H9 (cell line): ENCODE measurements around the gene LINC01488. TPM values are rescaled to one million over a fixed set of nuclear protein-coding genes. Genes with fewer than 3 reads are reported as not detected.

Source experiments
- DNase-seq: peaks from one replicate; pipeline ENCODE4 v3.0.0-alpha.2; 2017
- H2AFZ ChIP-seq: one replicate; pipeline ENCODE4 v1.6.1; 2013; ENCODE audit warnings: mild to moderate bottlenecking, low read length, control low read depth, moderate library complexity
- H2AK5ac ChIP-seq: 2 replicates; pipeline ENCODE4 v1.6.1; 2013; ENCODE audit warnings: low read length, control low read depth, mixed read lengths; ENCODE audit not compliant: insufficient read length
- H2BK120ac ChIP-seq: one replicate; pipeline ENCODE4 v1.6.1; 2013; ENCODE audit warnings: low read depth, mild to moderate bottlenecking, low read length, control low read depth, inconsistent platforms; ENCODE audit not compliant: poor library complexity, severe bottlenecking
- H2BK12ac ChIP-seq: 2 replicates; pipeline ENCODE4 v1.6.1; 2013; ENCODE audit warnings: low read length, control low read depth, mixed read lengths, low read depth; ENCODE audit not compliant: insufficient read length
- H2BK15ac ChIP-seq: 2 replicates; pipeline ENCODE4 v1.6.1; 2013; ENCODE audit warnings: low read depth, low read length, control low read depth
- H2BK20ac ChIP-seq: one replicate; pipeline ENCODE4 v1.6.1; 2013; ENCODE audit warnings: low read depth, mild to moderate bottlenecking, low read length, control low read depth, inconsistent platforms; ENCODE audit not compliant: poor library complexity, severe bottlenecking
- H2BK5ac ChIP-seq: 2 replicates; pipeline ENCODE4 v1.6.1; 2013; ENCODE audit warnings: low read length, control low read depth, mixed read lengths; ENCODE audit not compliant: insufficient read length
- H3K14ac ChIP-seq: 2 replicates; pipeline ENCODE4 v1.6.1; 2013; ENCODE audit warnings: low read length, control low read depth; ENCODE audit not compliant: insufficient read depth
- H3K18ac ChIP-seq: 2 replicates; pipeline ENCODE4 v1.6.1; 2013; ENCODE audit warnings: low read depth, mild to moderate bottlenecking, mixed read lengths, low read length, control low read depth; ENCODE audit not compliant: insufficient read length
- H3K23ac ChIP-seq: 2 replicates; pipeline ENCODE4 v1.6.1; 2013; ENCODE audit warnings: low read length, control low read depth, mixed read lengths, low read depth; ENCODE audit not compliant: insufficient read length
- H3K23me2 ChIP-seq: 2 replicates; pipeline ENCODE4 v1.6.1; 2013; ENCODE audit warnings: low read depth, mild to moderate bottlenecking, mixed read lengths, low read length, control low read depth; ENCODE audit not compliant: insufficient read length, poor library complexity, severe bottlenecking
- H3K27ac ChIP-seq: 2 replicates; pipeline ENCODE4 v1.5.1; 2013; ENCODE audit warnings: low read length, control low read depth, mixed read lengths, low read depth; ENCODE audit not compliant: insufficient read length
- H3K27me3 ChIP-seq: 2 replicates; pipeline ENCODE4 v1.6.1; 2013; ENCODE audit warnings: low read length, control low read depth, inconsistent platforms; ENCODE audit not compliant: insufficient read depth
- H3K4ac ChIP-seq: 2 replicates; pipeline ENCODE4 v1.6.1; 2013; ENCODE audit warnings: low read depth, mild to moderate bottlenecking, control low read depth, inconsistent platforms, low read length, moderate library complexity
- H3K4me1 ChIP-seq: 2 replicates; pipeline ENCODE4 v1.6.1; 2013; ENCODE audit warnings: low read length, control low read depth, inconsistent platforms; ENCODE audit not compliant: insufficient read depth
- H3K4me2 ChIP-seq: 2 replicates; pipeline ENCODE4 v1.6.1; 2013; ENCODE audit warnings: low read length, control low read depth, mixed read lengths; ENCODE audit not compliant: insufficient read length, insufficient read depth
- H3K56ac ChIP-seq: 2 replicates; pipeline ENCODE4 v1.6.1; 2013; ENCODE audit warnings: low read depth, mild to moderate bottlenecking, mixed read lengths, low read length, control low read depth; ENCODE audit not compliant: insufficient read length
- H3K79me1 ChIP-seq: 2 replicates; pipeline ENCODE4 v1.6.1; 2013; ENCODE audit warnings: low read depth, mild to moderate bottlenecking, moderate library complexity, low read length, control low read depth, inconsistent platforms; ENCODE audit not compliant: insufficient read depth, poor library complexity, severe bottlenecking
- H3K79me2 ChIP-seq: 2 replicates; pipeline ENCODE4 v1.6.1; 2013; ENCODE audit warnings: low read length, control low read depth, inconsistent platforms; ENCODE audit not compliant: insufficient read depth
- H3K9ac ChIP-seq: 2 replicates; pipeline ENCODE4 v1.6.1; 2013; ENCODE audit warnings: low read length, control low read depth, mixed read lengths; ENCODE audit not compliant: insufficient read length; ENCODE audit errors: extremely low read depth
- H3K9me3 ChIP-seq: one replicate; pipeline ENCODE4 v1.6.1; 2013; ENCODE audit warnings: low read depth, low read length, inconsistent platforms; ENCODE audit not compliant: control insufficient read depth
- H3T11ph ChIP-seq: one replicate; pipeline ENCODE4 v1.6.1; 2013; ENCODE audit warnings: mild to moderate bottlenecking, low read length, control low read depth, inconsistent platforms
- H4K20me1 ChIP-seq: one replicate; pipeline ENCODE4 v1.6.1; 2013; ENCODE audit not compliant: control insufficient read depth, insufficient read length, insufficient read depth
- H4K5ac ChIP-seq: 2 replicates; pipeline ENCODE4 v1.6.1; 2013; ENCODE audit warnings: low read depth, mild to moderate bottlenecking, mixed read lengths, low read length, control low read depth; ENCODE audit not compliant: insufficient read length
- H4K8ac ChIP-seq: replicated peaks from 2 replicates; pipeline ENCODE4 v1.6.1; 2013; ENCODE audit warnings: low read length, control low read depth, mixed read lengths, low read depth; ENCODE audit not compliant: insufficient read length
- H4K91ac ChIP-seq: 2 replicates; pipeline ENCODE4 v1.6.1; 2013; ENCODE audit warnings: low read depth, mild to moderate bottlenecking, moderate library complexity, mixed read lengths, low read length, control low read depth; ENCODE audit not compliant: insufficient read length
- H3K27ac Mint-ChIP-seq, 3 experiments: 2 replicates in 2 of 3; 3 replicates in 1 of 3; pipeline ENCODE4 v1.8.0; 2020 to 2021; ENCODE audit warnings: mixed read lengths in 3 of 3, mild to moderate bottlenecking in 1 of 3, moderate library complexity in 1 of 3
- H3K27me3 Mint-ChIP-seq: 2 replicates; pipeline ENCODE4 v1.8.0; 2021; ENCODE audit warnings: low read depth, mild to moderate bottlenecking, moderate library complexity, mixed read lengths
- H3K36me3 Mint-ChIP-seq, 3 experiments: 2 replicates in 2 of 3; 3 replicates in 1 of 3; pipeline ENCODE4 v1.8.0; 2020 to 2021; ENCODE audit warnings: low read depth in 3 of 3, mixed read lengths in 3 of 3; ENCODE audit not compliant: insufficient read depth in 1 of 3
- H3K4me1 Mint-ChIP-seq, 2 experiments: 2 replicates each; pipeline ENCODE4 v1.8.0; 2020; ENCODE audit warnings: mixed read lengths in 2 of 2
- H3K4me3 Mint-ChIP-seq, 2 experiments: 2 replicates in 1 of 2; 3 replicates in 1 of 2; pipeline ENCODE4 v1.8.0; 2020 to 2021; ENCODE audit warnings: mild to moderate bottlenecking in 2 of 2, mixed read lengths in 2 of 2, moderate library complexity in 1 of 2
- H3K9me3 Mint-ChIP-seq, 2 experiments: 2 replicates in 1 of 2; 3 replicates in 1 of 2; pipeline ENCODE4 v1.8.0; 2020; ENCODE audit warnings: mild to moderate bottlenecking in 2 of 2, mixed read lengths in 2 of 2, moderate library complexity in 1 of 2
- CTCF ChIP-seq: fragments of 200-600 bp; sonication (generic); conservative IDR thresholded peaks from 3 replicates; pipeline ENCODE4 v1.8.0; 2021; ENCODE audit warnings: antibody characterized with exemption, mild to moderate bottlenecking
- WGBS: extraction: QIAGEN DNeasy Blood & Tissue Kit; methylation state at CpG from one replicate; pipeline ENCODE4 v1.1.7; 2013; ENCODE audit warnings: missing lambda C conversion rate, low lambda C conversion rate, mixed read lengths; ENCODE audit not compliant: insufficient read length; ENCODE audit errors: extremely low coverage; 5-methylcytosine and 5-hydroxymethylcytosine counted together
- total RNA-seq: library from RNA; stranded (reverse); gene quantifications from 2 replicates; pipeline ENCODE4 v1.2.1, GENCODE V29; 2021

The LINC01488 gene
- total RNA-seq, 1 experiment from 2014 or later: not detected

GRCh38 chr11:69436041-69436982 lies 45.2 kb upstream of the LINC01488 start:
- no peak overlapping the region for H3K4me2 ChIP-seq

More at GRCh38 chr11:69436041-69436982, 45.2 kb upstream of the LINC01488 start:
- Histone ChIP-seq H4K8ac (no peak overlapping the region), H2BK15ac (no peak overlapping the region), H3K56ac (no peak overlapping the region), H3K27me3 (no peaks in the 10 kb centered on the region), H4K20me1 (no peaks in the 10 kb centered on the region), H3K4ac (no peak overlapping the region), H4K5ac (no peak overlapping the region), H2BK12ac (no peak overlapping the region), H3K27ac (no peak overlapping the region), H3K79me1 (no peaks in the 10 kb centered on the region), H2AFZ (no peak overlapping the region), H4K91ac (no peak overlapping the region), H3K23ac (no peak overlapping the region), H3K18ac (no peak overlapping the region), H3K9ac (no peak overlapping the region), H2BK20ac (no peak overlapping the region), H3K79me2 (no peaks in the 10 kb centered on the region), H2BK5ac (no peak overlapping the region), H3K4me1 (peaks cover 2% of the 10 kb centered on the region; the same call in 1 of the 2 replicates), H2AK5ac (no peak overlapping the region), H3K14ac (no peak overlapping the region), H3K23me2 (no peaks in the 10 kb centered on the region), H2BK120ac (no peak overlapping the region), H3T11ph (no peak overlapping the region), H3K9me3 (no peaks in the 10 kb centered on the region)
- TF ChIP-seq CTCF: no peak
- DNase-seq: no peak
- no peak overlapping the region; a peak in 1 of 7 replicates for H3K27ac Mint-ChIP-seq
- H3K27me3 Mint-ChIP-seq: peaks cover 8% of the 10 kb centered on the region
- H3K4me3 Mint-ChIP-seq: no peak overlapping the region
- peaks cover 0 to 3% of the 10 kb centered on the region in 2 experiments; a peak in 1 of 5 replicates for H3K9me3 Mint-ChIP-seq
- H3K4me1 Mint-ChIP-seq: peaks cover 58 to 61% of the 10 kb centered on the region in 2 experiments
- no peaks in the 10 kb centered on the region; a peak in 1 of 7 replicates for H3K36me3 Mint-ChIP-seq
- WGBS: no CpG with 5 or more reads among the region's 22 CpGs
